GM12878 (cell line): ENCODE measurements around the gene RSPRY1. TPM values are rescaled to one million over a fixed set of nuclear protein-coding genes. Genes with fewer than 3 reads are reported as not detected.

Experiments used
- ATAC-seq: fragments of 200-7000 bp; cut with Tn5 transposase; 3 replicates; pipeline ENCODE4 v1.9.1; 2020; ENCODE audit warnings: mild to moderate bottlenecking, moderate library complexity
- BruUV-seq: library from RNA; stranded (reverse); fragments of 400-500 nt; replicated peaks from 2 replicates; lab custom pipeline; 2021; lab: Mats Ljungman, UMichigan
- CTCF ChIA-PET: fragments of 300-600 bp; sonication (Branson Sonifier 250); formaldehyde crosslinking; extraction: SDS; loops from one replicate; lab custom pipeline; 2021; ENCODE audit warnings: inconsistent platforms; lab: Yijun Ruan, JAX
- POLR2A ChIA-PET: fragments of 350-600 bp; formaldehyde crosslinking; extraction: SDS; loops from one replicate; lab custom pipeline; 2021; ENCODE audit warnings: inconsistent platforms; lab: Charles Lee
- RAD21 ChIA-PET: fragments of 300-600 bp; sonication (Branson Sonifier 250); formaldehyde crosslinking; loops from one replicate; lab custom pipeline; 2023; ENCODE audit warnings: antibody characterized with exemption; ENCODE audit not compliant: unreplicated experiment; lab: Charles Lee
- SMC1A ChIA-PET: fragments of 300-600 bp; sonication (Branson Sonifier 250); formaldehyde crosslinking; loops from one replicate; lab custom pipeline; 2023; ENCODE audit not compliant: unreplicated experiment, uncharacterized antibody; lab: Charles Lee
- DNase-seq: peaks from one replicate; pipeline ENCODE4 v3.0.0-alpha.2; 2011; ENCODE audit warnings: low read depth, low spot score
- FAIRE-seq: peaks from 3 replicates; lab custom pipeline; 2011; peaks lifted over from hg19 to GRCh38; lab: Jason Lieb, UNC
- H2AFZ ChIP-seq: 2 replicates; pipeline ENCODE4 v1.6.0; 2011; ENCODE audit warnings: low read depth, low read length, control low read depth; ENCODE audit not compliant: control insufficient read depth
- H3K27ac ChIP-seq: 2 replicates; pipeline ENCODE4 v1.5.1; 2011; ENCODE audit warnings: control low read depth; ENCODE audit not compliant: control insufficient read depth, insufficient read depth
- H3K27me3 ChIP-seq, 2 experiments: replicated peaks in 1 of 2; 2 replicates each; pipeline versions ENCODE4 v1.6.0 to v1.6.1; 2011; ENCODE audit warnings: low read length in 1 of 2; ENCODE audit not compliant: control insufficient read depth in 2 of 2, insufficient read depth in 2 of 2
- H3K36me3 ChIP-seq, 2 experiments: 2 replicates each; pipeline ENCODE4 v1.5.1; 2011; ENCODE audit warnings: low read length in 1 of 2; ENCODE audit not compliant: control insufficient read depth in 2 of 2, insufficient read depth in 2 of 2
- H3K4me1 ChIP-seq: 2 replicates; pipeline ENCODE4 v1.6.1; 2011; ENCODE audit warnings: mild to moderate bottlenecking, low read length, moderate library complexity, mixed read lengths; ENCODE audit not compliant: control insufficient read depth, insufficient read depth
- H3K4me2 ChIP-seq: 2 replicates; pipeline ENCODE4 v1.6.0; 2011; ENCODE audit warnings: control low read depth; ENCODE audit not compliant: control insufficient read depth, insufficient read depth
- H3K4me3 ChIP-seq: fragments of 200-600 bp; sonication (generic); 2 replicates; pipeline ENCODE4 v1.5.1; 2016
- H3K79me2 ChIP-seq: 2 replicates; pipeline ENCODE4 v1.6.0; 2011; ENCODE audit warnings: low read length; ENCODE audit not compliant: control insufficient read depth, insufficient read depth
- H3K9ac ChIP-seq: 2 replicates; pipeline ENCODE4 v1.8.0; 2011; ENCODE audit warnings: low read length, control low read depth, mixed read lengths; ENCODE audit not compliant: control insufficient read depth, insufficient read depth
- H3K9me3 ChIP-seq: replicated peaks from 3 replicates; pipeline ENCODE4 v1.5.1; 2011; ENCODE audit warnings: mild to moderate bottlenecking, low read length; ENCODE audit not compliant: control insufficient read depth, insufficient read depth
- H4K20me1 ChIP-seq: 2 replicates; pipeline ENCODE4 v1.6.0; 2011; ENCODE audit not compliant: control insufficient read depth, insufficient read depth
- BCL11A ChIP-seq: IDR thresholded peaks from 2 replicates; pipeline ENCODE4 v1.6.1; 2011; ENCODE audit warnings: low read depth, low read length
- CBFB ChIP-seq: IDR thresholded peaks from 2 replicates; pipeline ENCODE4 v1.6.1; 2016; ENCODE audit warnings: antibody characterized with exemption, low read depth
- IKZF1 ChIP-seq: fragments of 450-650 bp; conservative IDR thresholded peaks from 2 replicates; pipeline ENCODE4 v1.6.1; 2017; ENCODE audit warnings: antibody characterized with exemption, mild to moderate bottlenecking
- RUNX3 ChIP-seq: IDR thresholded peaks from 2 replicates; pipeline ENCODE4 v1.6.1; 2012; ENCODE audit warnings: low read length, inconsistent platforms
- TCF12 ChIP-seq: IDR thresholded peaks from 2 replicates; pipeline ENCODE4 v1.6.1; 2011; ENCODE audit warnings: low read depth, mild to moderate bottlenecking, low read length
- WRNIP1 ChIP-seq: IDR thresholded peaks from 2 replicates; pipeline ENCODE4 v1.6.1; 2011; ENCODE audit warnings: low read depth, low read length, improper control_type of control experiment, borderline replicate concordance
- in situ Hi-C: fragments of 300-500 bp; cut with MboI; formaldehyde crosslinking; loops from 9 replicates; pipeline ENCODE4 v1.14.3; 2018; ENCODE audit warnings: mixed read lengths
- intact Hi-C: fragments of 100-400 bp; cut with micrococcal nuclease; formaldehyde crosslinking; loops from one replicate; pipeline ENCODE4 v1.14.2; 2022; ENCODE audit not compliant: unreplicated experiment
- polyA plus RNA-seq, 11 experiments: library from polyadenylated mRNA; depleted of rRNA in 4 of 11; unstranded in 6 of 11; stranded (reverse) in 5 of 11; fragments of >200 nt; fragmentation: Nextera tagmentation in 4 of 11; fragmentation: Illumina TruSeq in 1 of 11; extraction: Ambion mirVana in 4 of 11; extraction: Trizol in 1 of 11; gene quantifications; 1 replicate in 1 of 11; 2 replicates in 10 of 11; pipeline versions ENCODE4 v1.2.1 to v1.2.3, GENCODE V29; 2011 to 2016; ENCODE audit warnings: inconsistent platforms in 2 of 11, missing spikeins in 2 of 11, low read depth in 1 of 11
- total RNA-seq, 4 experiments: library from RNA; depleted of rRNA in 3 of 4; stranded (reverse); fragments of >200 nt in 3 of 4; fragmentation: Illumina TruSeq in 1 of 4; extraction: Trizol in 1 of 4; gene quantifications; 2 replicates each; pipeline versions ENCODE4 v1.2.1 to v1.2.3, GENCODE V29; 2013 to 2021
- TF ChIP-seq, protein P1 (sequence below): fragments of 450-650 bp; IDR thresholded peaks from 2 replicates; pipeline ENCODE4 v1.6.1; 2017; ENCODE audit warnings: low read depth, mild to moderate bottlenecking, moderate library complexity
- TF ChIP-seq, protein P2 (sequence below): fragments of 150-350 bp; IDR thresholded peaks from 2 replicates; pipeline ENCODE4 v1.6.1; 2016; ENCODE audit warnings: low read depth, low read length

RSPRY1 gene
- total and polyA plus RNA-seq, 10 of the 15 experiments (the other 5 are each of a cell fraction or from before 2014, with no cell fraction given): 18.5 to 57.0 (median 41.2) TPM

DNA sequence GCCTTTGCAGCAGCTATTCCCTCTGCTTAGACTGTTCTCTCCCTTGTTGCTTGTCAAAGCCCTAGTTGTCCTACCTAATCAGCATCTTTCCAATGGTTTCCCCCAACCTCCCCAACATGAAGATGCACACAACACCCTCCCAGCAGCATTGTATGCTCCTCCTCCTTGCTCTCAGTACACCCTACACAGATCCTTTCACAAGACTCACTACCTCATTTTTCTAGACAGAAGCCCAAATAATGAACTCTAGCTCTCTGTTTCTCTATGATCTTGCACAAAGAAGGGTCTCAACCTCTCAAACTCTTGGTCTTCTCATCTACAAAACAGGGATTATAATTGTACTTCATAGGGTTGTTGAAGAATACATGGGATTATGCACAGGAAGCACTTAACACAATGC is 19.7 kb upstream of the RSPRY1 start:
- intact Hi-C loops (loop anchor here (5.0 kb wide), 1 partner anchor 39 kb away; no protein-coding TSS in a partner anchor), in situ Hi-C loops (loop anchor here (5.0 kb wide), 1 partner anchor 79 kb away; no protein-coding TSS in a partner anchor)
- DNase-seq: no peak
- H3K4me2 ChIP-seq: no peak overlapping the region
- RAD21 ChIA-PET: interaction anchor here (0.6 to 2.0 kb wide), 8 partner anchors 19 to 216 kb away, joined by 3 to 15 read pairs (median 4); partner anchors contain the start of genes CPNE2, PSME3IP1 and RSPRY1
- no peaks in the 10 kb centered on the region for H3K9me3 ChIP-seq
- H3K4me1 ChIP-seq: peaks cover 19% of the 10 kb centered on the region
- H3K36me3 ChIP-seq: peaks cover 1 to 45% of the 10 kb centered on the region in 2 experiments
- no peaks in the 10 kb centered on the region for H3K79me2 ChIP-seq
- no peak for FAIRE-seq
- TF ChIP-seq, protein P1, sequence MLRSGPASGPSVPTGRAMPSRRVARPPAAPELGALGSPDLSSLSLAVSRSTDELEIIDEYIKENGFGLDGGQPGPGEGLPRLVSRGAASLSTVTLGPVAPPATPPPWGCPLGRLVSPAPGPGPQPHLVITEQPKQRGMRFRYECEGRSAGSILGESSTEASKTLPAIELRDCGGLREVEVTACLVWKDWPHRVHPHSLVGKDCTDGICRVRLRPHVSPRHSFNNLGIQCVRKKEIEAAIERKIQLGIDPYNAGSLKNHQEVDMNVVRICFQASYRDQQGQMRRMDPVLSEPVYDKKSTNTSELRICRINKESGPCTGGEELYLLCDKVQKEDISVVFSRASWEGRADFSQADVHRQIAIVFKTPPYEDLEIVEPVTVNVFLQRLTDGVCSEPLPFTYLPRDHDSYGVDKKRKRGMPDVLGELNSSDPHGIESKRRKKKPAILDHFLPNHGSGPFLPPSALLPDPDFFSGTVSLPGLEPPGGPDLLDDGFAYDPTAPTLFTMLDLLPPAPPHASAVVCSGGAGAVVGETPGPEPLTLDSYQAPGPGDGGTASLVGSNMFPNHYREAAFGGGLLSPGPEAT: no peak
- TF ChIP-seq TCF12 (no peak), CBFB (no peak), IKZF1 (no peak), BCL11A (no peak), WRNIP1 (no peak), RUNX3 (no peak)
- TF ChIP-seq, protein P2, sequence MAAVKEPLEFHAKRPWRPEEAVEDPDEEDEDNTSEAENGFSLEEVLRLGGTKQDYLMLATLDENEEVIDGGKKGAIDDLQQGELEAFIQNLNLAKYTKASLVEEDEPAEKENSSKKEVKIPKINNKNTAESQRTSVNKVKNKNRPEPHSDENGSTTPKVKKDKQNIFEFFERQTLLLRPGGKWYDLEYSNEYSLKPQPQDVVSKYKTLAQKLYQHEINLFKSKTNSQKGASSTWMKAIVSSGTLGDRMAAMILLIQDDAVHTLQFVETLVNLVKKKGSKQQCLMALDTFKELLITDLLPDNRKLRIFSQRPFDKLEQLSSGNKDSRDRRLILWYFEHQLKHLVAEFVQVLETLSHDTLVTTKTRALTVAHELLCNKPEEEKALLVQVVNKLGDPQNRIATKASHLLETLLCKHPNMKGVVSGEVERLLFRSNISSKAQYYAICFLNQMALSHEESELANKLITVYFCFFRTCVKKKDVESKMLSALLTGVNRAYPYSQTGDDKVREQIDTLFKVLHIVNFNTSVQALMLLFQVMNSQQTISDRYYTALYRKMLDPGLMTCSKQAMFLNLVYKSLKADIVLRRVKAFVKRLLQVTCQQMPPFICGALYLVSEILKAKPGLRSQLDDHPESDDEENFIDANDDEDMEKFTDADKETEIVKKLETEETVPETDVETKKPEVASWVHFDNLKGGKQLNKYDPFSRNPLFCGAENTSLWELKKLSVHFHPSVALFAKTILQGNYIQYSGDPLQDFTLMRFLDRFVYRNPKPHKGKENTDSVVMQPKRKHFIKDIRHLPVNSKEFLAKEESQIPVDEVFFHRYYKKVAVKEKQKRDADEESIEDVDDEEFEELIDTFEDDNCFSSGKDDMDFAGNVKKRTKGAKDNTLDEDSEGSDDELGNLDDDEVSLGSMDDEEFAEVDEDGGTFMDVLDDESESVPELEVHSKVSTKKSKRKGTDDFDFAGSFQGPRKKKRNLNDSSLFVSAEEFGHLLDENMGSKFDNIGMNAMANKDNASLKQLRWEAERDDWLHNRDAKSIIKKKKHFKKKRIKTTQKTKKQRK: no peak
- SMC1A ChIA-PET: interaction anchor here (0.8 to 2.5 kb wide), 12 partner anchors 12 to 201 kb away, joined by 3 to 7 read pairs (median 4); partner anchors contain the start of gene CPNE2
- no peak overlapping the region for H3K4me3 ChIP-seq
- BruUV-seq: no TSS peak
- no peaks in the 10 kb centered on the region for H3K27me3 ChIP-seq
- H3K27ac ChIP-seq: peak overlapping the region; percentile 50; the same call in 1 of the 2 replicates
- H3K9ac ChIP-seq: no peak overlapping the region
- no peak overlapping the region for H2AFZ ChIP-seq
- POLR2A ChIA-PET: interaction anchor here (0.7 to 1.2 kb wide), 5 partner anchors 9 to 219 kb away, joined by 3 read pairs; partner anchors contain the start of gene CPNE2
- no peak for ATAC-seq
- no peaks in the 10 kb centered on the region for H4K20me1 ChIP-seq
- CTCF ChIA-PET: interaction anchor here (0.5 to 1.8 kb wide), 13 partner anchors 9 to 373 kb away, joined by 3 to 17 read pairs (median 3); partner anchors contain the start of gene CPNE2
